Skeletal muscle cell (primary cell): Measurements from ENCODE around the gene ARL14EP.
A peak's percentile ranks its signal among the peaks of the same experiment; 100 is the strongest.

Experiments
- DNase-seq: peaks from one replicate; pipeline ENCODE4 v3.0.0-alpha.2; 2010; ENCODE audit warnings: low read depth
- H3K4me3 ChIP-seq: 2 replicates; pipeline ENCODE4 v1.5.1; 2011; ENCODE audit warnings: low read depth, mild to moderate bottlenecking, control low read depth, low read length, moderate library complexity

Gene ARL14EP

GRCh38 chr11:30322191-30322590 lies 713 bp upstream of the ARL14EP start:
- peak overlapping the region; percentile 79 for H3K4me3 ChIP-seq
- no peak for DNase-seq

GRCh38 chr11:30326114-30326778 lies 3.3 kb downstream of the ARL14EP start:
- no peak overlapping the region for H3K4me3 ChIP-seq
- no peak for DNase-seq

- no peak overlapping the region for H3K4me3 ChIP-seq
Observed at GRCh38 chr11:30326906-30327305, 4.0 kb downstream of the ARL14EP start.

GRCh38 chr11:30328681-30329080 lies 5.8 kb downstream of the ARL14EP start:
- no peak overlapping the region for H3K4me3 ChIP-seq
- no peak for DNase-seq

More at GRCh38 chr11:30326906-30327305, 4.0 kb downstream of the ARL14EP start:
- DNase-seq: no peak

GRCh38 chr11:30329150-30329940 lies 6.4 kb downstream of the ARL14EP start:
- no peak for DNase-seq
- H3K4me3 ChIP-seq: no peak overlapping the region

GRCh38 chr11:30333405-30333804 lies 10.5 kb downstream of the ARL14EP start:
- DNase-seq: no peak
- no peak overlapping the region for H3K4me3 ChIP-seq

GRCh38 chr11:30342736-30343166 lies 19.8 kb downstream of the ARL14EP start:
- no peak for DNase-seq
- no peak overlapping the region for H3K4me3 ChIP-seq

- no peak for DNase-seq
- H3K4me3 ChIP-seq: no peak overlapping the region
Observed at GRCh38 chr11:30344085-30344484, 21.2 kb downstream of the ARL14EP start.

GRCh38 chr11:30345644-30346043 lies 22.7 kb downstream of the ARL14EP start:
- no peak for DNase-seq
- H3K4me3 ChIP-seq: no peak overlapping the region

GRCh38 chr11:30346068-30346688 lies 23.3 kb downstream of the ARL14EP start:
- DNase-seq: peak; percentile 18

GRCh38 chr11:30348035-30348434 lies 25.1 kb downstream of the ARL14EP start:
- no peak for DNase-seq
- H3K4me3 ChIP-seq: no peak overlapping the region

More at GRCh38 chr11:30346068-30346688, 23.3 kb downstream of the ARL14EP start:
- H3K4me3 ChIP-seq: no peak overlapping the region

- no peak overlapping the region for H3K4me3 ChIP-seq
- DNase-seq: no peak
Observed at GRCh38 chr11:30349885-30350284, 27.0 kb downstream of the ARL14EP start.

- DNase-seq: no peak
- no peak overlapping the region for H3K4me3 ChIP-seq
Observed at GRCh38 chr11:30350384-30350783, 27.5 kb downstream of the ARL14EP start.

- no peak for DNase-seq
- H3K4me3 ChIP-seq: no peak overlapping the region
Observed at GRCh38 chr11:30351061-30351460, 28.2 kb downstream of the ARL14EP start.

GRCh38 chr11:30356391-30356790 lies 33.5 kb downstream of the ARL14EP start:
- DNase-seq: no peak
- no peak overlapping the region for H3K4me3 ChIP-seq

GRCh38 chr11:30357872-30358271 lies 35.0 kb downstream of the ARL14EP start:
- DNase-seq: no peak
- no peak overlapping the region for H3K4me3 ChIP-seq

GRCh38 chr11:30358536-30358935 lies 35.6 kb downstream of the ARL14EP start:
- H3K4me3 ChIP-seq: no peak overlapping the region
- no peak for DNase-seq

GRCh38 chr11:30360741-30361140 lies 37.8 kb downstream of the ARL14EP start:
- no peak for DNase-seq
- H3K4me3 ChIP-seq: no peak overlapping the region

GRCh38 chr11:30364139-30364836 lies 41.4 kb downstream of the ARL14EP start:
- no peak overlapping the region for H3K4me3 ChIP-seq
- no peak for DNase-seq
